A673 (cell line): Measurements from ENCODE around the gene HOXD4. TPM values are rescaled to one million over a fixed set of nuclear protein-coding genes. Genes with fewer than 3 reads are reported as not detected.

ENCODE experiments used
- BruUV-seq: library from RNA; stranded (reverse); fragments of 400-500 nt; replicated peaks from 2 replicates; lab custom pipeline; 2021; lab: Mats Ljungman, UMichigan
- CTCF ChIA-PET: fragments of 300-600 bp; sonication (Branson Sonifier 250); formaldehyde crosslinking; loops from one replicate; lab custom pipeline; 2022; ENCODE audit warnings: antibody characterized with exemption; lab: Charles Lee
- POLR2A ChIA-PET: fragments of 300-600 bp; sonication (Branson Sonifier 250); formaldehyde crosslinking; loops from one replicate; lab custom pipeline; 2022; ENCODE audit warnings: antibody characterized with exemption; ENCODE audit not compliant: low non-redundant PET; lab: Charles Lee
- DNase-seq: peaks from one replicate; pipeline ENCODE4 v3.0.0-alpha.2; 2015; ENCODE audit warnings: low spot score
- H3K27ac ChIP-seq: fragments of 200-600 bp; sonication (generic); 2 replicates; pipeline ENCODE4 v1.5.1; 2016; ENCODE audit warnings: mixed run types, low read depth, mild to moderate bottlenecking, mixed read lengths, antibody characterized with exemption, low read length; ENCODE audit not compliant: poor library complexity, severe bottlenecking
- H3K27me3 ChIP-seq: fragments of 200-600 bp; sonication (generic); replicated peaks from 2 replicates; pipeline ENCODE4 v1.6.1; 2017; ENCODE audit warnings: mixed run types, low read depth, mild to moderate bottlenecking, mixed read lengths, antibody characterized with exemption, low read length; ENCODE audit not compliant: insufficient read depth, poor library complexity
- H3K36me3 ChIP-seq: fragments of 200-600 bp; sonication (generic); 2 replicates; pipeline ENCODE4 v1.6.1; 2016; ENCODE audit warnings: mixed run types, mild to moderate bottlenecking, mixed read lengths, antibody characterized with exemption, low read length; ENCODE audit not compliant: insufficient read depth, poor library complexity, severe bottlenecking
- H3K4me1 ChIP-seq: fragments of 200-600 bp; sonication (generic); 2 replicates; pipeline ENCODE4 v1.6.1; 2017; ENCODE audit warnings: mixed run types, mild to moderate bottlenecking, mixed read lengths, antibody characterized with exemption, low read length; ENCODE audit not compliant: insufficient read depth, poor library complexity, severe bottlenecking
- H3K4me3 ChIP-seq: fragments of 200-600 bp; sonication (generic); 2 replicates; pipeline ENCODE4 v1.5.1; 2016; ENCODE audit warnings: low read depth, mixed run types, mild to moderate bottlenecking, mixed read lengths, low read length; ENCODE audit not compliant: poor library complexity, severe bottlenecking
- H3K9me3 ChIP-seq: fragments of 200-600 bp; sonication (generic); 2 replicates; pipeline ENCODE4 v1.6.1; 2016; ENCODE audit warnings: mixed run types, low read depth, mild to moderate bottlenecking, mixed read lengths, antibody characterized with exemption, low read length; ENCODE audit not compliant: poor library complexity, severe bottlenecking
- CTCF ChIP-seq: fragments of 300-800, 200-600 bp; sonication (generic); conservative IDR thresholded peaks from 2 replicates; pipeline ENCODE4 v1.5.1; 2017; ENCODE audit warnings: low read depth, mild to moderate bottlenecking, antibody characterized with exemption, low read length, moderate library complexity, mixed read lengths
- EZH2 ChIP-seq: fragments of 200-600 bp; sonication (generic); IDR thresholded peaks from 2 replicates; pipeline ENCODE4 v1.6.1; 2017; ENCODE audit warnings: borderline replicate concordance, low read depth, mild to moderate bottlenecking, mixed read lengths, antibody characterized with exemption, low read length; ENCODE audit not compliant: poor library complexity, severe bottlenecking
- intact Hi-C: fragments of 100-400 bp; cut with micrococcal nuclease; formaldehyde crosslinking; loops from one replicate; pipeline ENCODE4 v1.10.0; 2022; ENCODE audit not compliant: unreplicated experiment
- total RNA-seq: library from RNA; stranded (reverse); gene quantifications from 2 replicates; pipeline ENCODE4 v1.2.3, GENCODE V29; 2021

Gene HOXD4
- total RNA-seq, 1 experiment from 2014 or later, result 30.8 TPM

GRCh38 chr2:176187899-176188773 is 36.8 kb downstream of the HOXD4 start, which contains the start of gene HOXD1:
HOXD1 (plus strand) TSS chr2:176188668; CDS start chr2:176188802, 134 bp downstream.
- H3K27ac ChIP-seq, result no peak within 1 kb of the TSS
- POLR2A ChIA-PET, result no interaction called here
- H3K9me3 ChIP-seq, result no peaks in the 10 kb centered on the region

GRCh38 chr2:176188774-176189680 is 37.7 kb downstream of the HOXD4 start:
- ChIA-PET POLR2A (no interaction called here), CTCF (no interaction called here)
- no TSS peak for BruUV-seq
- intact Hi-C loops, result no loop called here
- Histone ChIP-seq H3K9me3 (no peaks in the 10 kb centered on the region), H3K4me1 (peaks cover 11% of the 10 kb centered on the region), H3K27me3 (peaks cover 42% of the 10 kb centered on the region), H3K27ac (no peak overlapping the region), H3K4me3 (peak overlapping the region; percentile 62), H3K36me3 (no peaks in the 10 kb centered on the region)
- DNase-seq, result no peak
- TF ChIP-seq CTCF (no peak), EZH2 (no peak)

More at GRCh38 chr2:176187899-176188773, 36.8 kb downstream of the HOXD4 start, which contains the start of gene HOXD1:
- no peaks in the 10 kb centered on the region for H3K36me3 ChIP-seq
- CTCF ChIA-PET, result interaction anchor here (0.5 kb wide), 1 partner anchor 61 kb away, joined by 3 read pairs; no protein-coding TSS in a partner anchor
- peak within 1 kb of the TSS; percentile 62 for H3K4me3 ChIP-seq
- intact Hi-C loops, result no loop called here
- no TSS peak for BruUV-seq
- peaks cover 42% of the 10 kb centered on the region for H3K27me3 ChIP-seq
- peaks cover 11% of the 10 kb centered on the region for H3K4me1 ChIP-seq
- no peak for TF ChIP-seq EZH2
- no peak for TF ChIP-seq CTCF
- peak; percentile 52 for DNase-seq

GRCh38 chr2:176189681-176190641 is 38.6 kb downstream of the HOXD4 start:
- no peak for DNase-seq
- Histone ChIP-seq H3K9me3 (no peaks in the 10 kb centered on the region), H3K4me3 (no peak overlapping the region), H3K27me3 (peaks cover 42% of the 10 kb centered on the region), H3K36me3 (no peaks in the 10 kb centered on the region), H3K27ac (no peak overlapping the region), H3K4me1 (peaks cover 11% of the 10 kb centered on the region)
- no peak for TF ChIP-seq EZH2
- TF ChIP-seq CTCF, result no peak
- intact Hi-C loops, result no loop called here
- CTCF ChIA-PET, result no interaction called here
- POLR2A ChIA-PET, result no interaction called here
- no TSS peak for BruUV-seq
